EH (cell line): ENCODE data around the gene HCLS1.
"Not testable (repeated sequence)": the region's sequence is repeated elsewhere in the genome, so short reads cannot be mapped to it uniquely, and the experiment has no call there.

ENCODE experiments used
- DNase-seq: peaks from one replicate; pipeline ENCODE4 v3.0.0-alpha.2; 2015; ENCODE audit warnings: low read depth

The HCLS1 gene

DNA sequence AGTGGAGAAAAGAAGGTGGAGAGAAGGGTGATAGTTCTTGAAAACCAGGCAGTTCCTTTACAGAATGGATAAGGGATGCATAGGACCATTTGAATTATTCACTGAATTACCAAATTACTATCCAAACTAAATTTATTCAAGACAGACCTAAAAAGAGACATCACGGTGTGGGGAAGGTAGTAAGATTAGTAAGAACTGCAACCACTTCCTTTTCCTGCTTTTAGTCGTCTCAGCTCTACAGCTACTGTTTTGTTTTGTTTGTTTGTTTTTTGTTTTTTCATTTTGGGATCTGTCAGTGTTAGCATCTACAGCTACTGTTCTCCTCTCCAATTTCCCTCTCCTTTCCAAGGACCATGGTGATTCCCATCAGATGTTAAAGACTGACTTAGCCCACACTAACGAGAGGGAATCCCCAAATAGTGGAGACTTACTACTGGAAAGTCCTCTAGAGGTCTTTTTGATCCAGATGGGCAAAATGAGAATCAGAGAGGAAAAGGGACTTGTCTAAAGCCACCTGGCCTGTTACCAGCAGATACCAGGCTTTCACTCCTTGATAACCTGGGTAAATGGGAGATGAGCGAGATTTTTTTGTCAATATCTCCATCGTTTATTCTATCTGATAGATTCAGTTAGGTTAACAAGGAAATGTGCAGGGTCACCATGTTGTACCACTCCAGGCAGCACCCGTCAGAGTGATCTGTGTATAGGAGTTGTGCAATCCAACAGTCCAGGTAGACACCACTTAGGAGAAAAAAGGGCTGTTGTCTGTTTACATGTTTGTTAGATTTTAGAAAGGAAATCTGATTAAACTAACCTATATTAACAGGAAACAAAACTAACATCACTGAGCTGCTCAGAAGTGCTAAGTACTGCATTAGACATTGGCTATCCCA lies 6.0 kb downstream of the HCLS1 start:
- no peak for DNase-seq

DNA sequence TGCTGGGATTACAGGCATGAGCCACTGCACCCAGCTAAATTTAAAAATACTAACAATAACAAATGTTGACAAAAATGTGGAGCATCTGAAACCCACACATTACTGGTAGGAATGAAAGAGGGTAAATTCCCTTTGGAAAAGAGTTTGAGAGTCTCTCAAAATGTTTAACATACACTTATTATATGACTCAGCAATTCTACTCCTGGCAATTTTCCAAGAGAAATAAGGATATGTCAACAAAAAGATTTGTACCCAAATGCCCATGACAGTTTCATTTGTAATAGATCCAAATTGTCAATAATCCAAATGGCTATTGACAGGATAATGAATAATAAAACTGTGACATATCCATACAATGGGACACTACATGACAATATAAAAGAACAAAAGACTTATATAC lies 9.0 kb downstream of the HCLS1 start:
- peak; percentile 24 for DNase-seq

DNA sequence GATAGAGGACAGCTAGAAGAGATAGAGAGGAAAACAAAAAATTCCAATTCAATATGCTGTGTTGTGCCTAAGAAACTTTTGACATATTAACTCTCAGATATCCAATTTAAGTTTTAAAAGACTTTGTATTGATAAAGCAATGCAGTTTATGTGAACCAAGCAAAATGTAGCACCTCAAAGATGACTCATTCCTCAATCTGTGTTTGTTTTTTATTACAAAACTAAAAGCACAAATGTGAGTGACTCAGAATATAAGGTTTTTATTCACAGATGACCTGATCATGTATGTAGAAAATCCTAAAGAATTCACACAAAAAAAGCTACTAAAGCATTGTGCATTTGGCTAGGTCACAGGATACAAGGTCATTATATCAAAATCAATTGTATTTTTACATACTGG lies 11.1 kb downstream of the HCLS1 start:
- peak; percentile 8 for DNase-seq

DNA sequence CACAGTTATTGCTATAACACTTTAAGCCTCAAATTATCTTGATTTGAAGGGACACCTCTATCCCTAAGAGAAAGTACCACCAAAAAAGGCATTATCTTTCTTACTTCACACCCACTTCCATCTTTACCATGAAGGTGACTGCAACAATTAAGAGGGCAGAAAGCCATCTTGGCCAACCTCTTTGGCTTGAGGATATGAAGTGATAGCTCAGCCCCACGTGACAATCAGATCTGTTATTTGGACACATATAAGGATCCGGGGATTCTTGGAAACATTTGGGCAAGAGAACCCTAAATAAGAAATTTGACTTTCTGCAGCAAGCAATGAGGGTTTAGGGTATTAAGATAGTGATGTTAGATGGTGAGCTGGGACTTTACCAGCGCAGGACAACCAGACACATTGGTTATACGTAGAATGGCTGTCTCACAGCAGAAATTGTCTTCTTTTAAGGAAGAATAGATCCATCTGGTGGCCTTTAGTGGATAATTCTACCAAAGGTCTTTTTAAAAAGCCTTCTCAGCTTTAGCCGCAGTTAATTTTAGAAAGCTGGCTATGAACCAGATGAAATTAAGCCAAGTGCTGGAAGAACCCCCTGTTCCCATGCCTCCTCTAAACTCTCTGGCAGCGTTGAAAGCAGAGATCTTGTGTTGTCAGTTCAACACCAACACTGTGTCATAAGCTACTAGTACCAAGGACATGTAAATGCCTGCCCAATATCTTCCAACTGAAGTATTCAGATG lies 12.3 kb downstream of the HCLS1 start:
- DNase-seq = no peak

DNA sequence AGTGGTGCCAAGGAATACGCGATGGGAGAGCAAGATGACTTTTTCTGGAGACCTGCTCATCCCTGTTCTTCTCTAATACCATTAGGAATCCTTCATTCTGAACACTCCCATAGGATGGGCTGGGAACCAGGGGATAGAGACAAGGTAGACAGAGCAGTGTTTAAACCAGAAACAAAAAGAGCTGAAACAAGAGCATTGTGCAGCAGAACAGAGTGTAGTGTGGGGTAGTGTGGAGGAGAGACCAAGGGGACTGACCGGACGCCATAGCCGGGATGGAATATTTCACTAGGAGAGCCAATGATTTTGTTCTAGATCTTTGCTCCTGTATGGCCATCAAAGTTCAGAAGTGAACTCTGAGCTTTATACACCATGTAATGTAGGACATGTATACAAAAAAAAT lies 15.6 kb downstream of the HCLS1 start:
- no peak for DNase-seq

DNA sequence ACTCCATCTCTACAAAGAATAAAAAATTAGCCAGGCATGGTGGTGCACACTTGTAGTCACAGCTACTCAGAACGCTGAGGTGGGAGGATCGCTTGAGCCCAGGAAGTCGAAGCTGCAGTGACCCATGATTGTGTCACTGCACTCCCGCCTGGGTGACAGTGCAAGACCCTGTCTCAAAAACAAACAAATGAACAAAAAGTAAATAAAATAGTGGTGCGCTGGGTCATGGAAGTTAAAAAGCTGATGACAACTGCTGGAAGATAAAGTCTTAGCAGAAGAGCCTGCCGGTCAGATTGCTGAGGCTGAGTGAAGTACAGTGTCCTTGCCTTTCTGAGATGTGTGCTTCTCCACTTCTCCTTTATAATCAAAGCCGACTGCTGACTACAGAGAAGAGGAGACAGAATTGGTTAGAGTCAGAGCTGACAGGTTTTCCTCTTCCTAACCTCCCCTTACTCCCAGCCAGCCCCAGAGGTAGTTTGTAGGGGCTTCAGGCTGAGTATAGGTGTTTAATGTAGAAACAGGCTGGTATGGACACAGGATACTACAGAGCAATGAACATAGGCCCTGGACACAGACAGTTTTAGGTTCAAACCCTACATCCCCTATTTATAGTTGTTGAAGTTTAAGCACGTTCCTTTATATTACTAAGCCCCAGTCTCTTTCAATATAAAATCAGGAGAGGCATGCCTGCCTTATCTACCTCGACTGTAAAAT lies 17.9 kb downstream of the HCLS1 start:
- DNase-seq = no peak

DNA sequence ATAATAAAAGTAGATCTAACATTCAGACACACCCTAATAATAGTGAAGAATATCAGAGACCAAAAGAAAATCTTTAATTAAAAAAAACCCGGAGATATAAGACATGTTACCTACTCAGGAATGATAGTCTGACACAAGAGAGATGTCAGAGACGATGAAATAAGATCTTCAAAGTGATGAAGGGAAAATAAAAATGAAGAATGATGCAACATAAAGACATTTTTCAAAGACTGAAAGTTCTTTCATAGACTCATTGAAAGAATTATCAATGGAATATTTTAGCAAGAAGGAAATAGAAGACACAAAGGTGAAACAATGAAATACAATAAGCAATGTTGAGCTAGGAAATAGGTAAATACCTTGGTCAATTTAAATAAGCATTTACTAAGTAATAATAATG lies 19.6 kb downstream of the HCLS1 start:
- no peak for DNase-seq

DNA sequence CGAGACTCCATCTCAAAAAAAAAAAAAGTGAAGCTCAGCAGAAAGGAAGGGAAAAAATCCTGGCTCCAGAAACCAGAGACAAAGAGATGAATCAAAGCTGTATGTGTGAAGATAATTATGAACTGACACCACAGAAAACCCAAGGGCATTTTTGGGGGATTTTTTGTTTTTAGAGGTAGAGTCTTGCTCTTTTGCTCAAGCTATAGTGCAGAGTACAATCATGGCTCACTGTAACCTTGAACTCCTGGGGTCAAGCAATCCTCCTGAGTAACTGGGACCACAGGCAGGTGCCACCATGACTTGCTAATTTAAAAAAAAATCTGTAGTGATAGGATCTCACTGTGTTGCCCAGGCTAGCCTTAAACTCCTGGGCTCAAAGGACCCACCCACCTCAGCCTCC lies 22.8 kb downstream of the HCLS1 start:
- DNase-seq = no peak

DNA sequence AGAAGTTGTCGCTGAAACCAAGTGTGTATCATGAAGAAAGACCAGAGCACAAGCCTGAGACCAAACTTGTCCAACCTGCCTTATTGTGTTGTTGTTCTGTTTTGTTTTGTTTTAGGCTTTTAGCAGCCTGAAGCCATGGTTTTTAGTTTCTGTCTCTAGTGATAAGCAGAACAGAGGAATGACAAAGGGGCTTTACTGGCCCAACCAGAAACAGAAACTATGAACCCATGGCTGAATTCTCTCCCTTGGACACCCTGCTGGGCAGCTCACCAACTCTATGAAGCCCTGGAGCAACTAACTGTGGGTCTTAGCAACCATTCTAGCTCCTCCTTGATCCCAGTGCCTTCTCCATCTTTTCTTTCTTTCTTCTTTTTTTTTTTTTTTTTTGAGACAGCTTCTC lies 30.3 kb downstream of the HCLS1 start:
- DNase-seq = no peak

DNA sequence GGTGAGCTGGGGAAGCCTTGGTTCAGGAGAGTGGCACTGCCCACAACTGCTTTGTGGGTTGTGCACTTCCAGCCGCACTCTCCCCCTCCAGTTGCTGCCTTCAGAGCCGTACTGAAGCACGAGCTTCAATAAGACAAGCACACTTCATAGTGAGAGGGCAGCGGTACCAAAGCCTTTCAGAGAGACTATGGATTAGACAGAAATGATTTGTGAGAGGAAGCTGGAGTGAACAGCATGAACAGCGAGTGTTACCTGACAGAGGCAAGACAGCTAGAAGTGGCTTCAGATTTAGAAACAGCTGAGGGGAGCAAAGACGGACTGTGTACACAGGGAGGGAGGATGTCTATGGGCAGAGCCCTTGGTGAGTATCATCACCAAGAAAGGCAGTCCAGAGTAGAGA lies 31.1 kb downstream of the HCLS1 start:
- DNase-seq = no peak

DNA sequence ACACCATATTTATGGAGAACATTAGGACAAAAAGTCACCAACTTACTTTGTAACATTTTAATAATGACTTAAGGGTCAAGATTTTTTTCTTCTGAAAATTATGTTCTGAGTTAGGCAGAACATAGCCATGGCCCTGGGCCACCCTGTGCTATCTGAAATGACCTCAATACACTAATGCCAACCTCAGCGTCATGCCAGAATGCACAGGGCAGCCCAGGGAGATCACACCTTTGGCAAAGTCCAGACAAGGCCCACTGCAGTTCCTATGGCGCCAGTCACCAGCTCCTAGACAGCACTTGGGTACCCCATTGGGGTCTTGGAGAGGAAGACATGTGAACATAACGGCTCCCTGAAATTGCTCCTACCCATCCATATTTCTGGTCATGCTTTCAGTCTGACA lies 33.1 kb downstream of the HCLS1 start:
- no peak for DNase-seq

DNA sequence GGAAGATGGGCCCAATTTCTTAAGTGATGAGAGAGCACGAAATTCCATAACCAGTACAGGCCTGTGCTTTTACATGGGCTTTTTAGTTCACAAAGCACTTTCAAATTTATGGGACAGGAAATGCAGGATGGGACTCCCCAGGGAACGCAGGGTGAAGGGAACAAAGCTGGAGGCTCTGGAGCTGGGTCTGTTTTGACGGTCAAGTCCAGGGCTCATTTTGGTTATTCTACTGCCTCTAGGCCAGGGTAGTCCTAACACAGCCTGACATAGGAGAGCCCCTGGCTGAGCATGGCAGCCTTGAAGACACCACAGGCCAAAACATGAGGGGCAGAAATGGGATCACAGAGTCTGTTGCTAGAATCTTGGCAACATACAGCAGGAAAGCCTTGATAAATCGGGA lies 33.5 kb downstream of the HCLS1 start:
- no peak for DNase-seq

DNA sequence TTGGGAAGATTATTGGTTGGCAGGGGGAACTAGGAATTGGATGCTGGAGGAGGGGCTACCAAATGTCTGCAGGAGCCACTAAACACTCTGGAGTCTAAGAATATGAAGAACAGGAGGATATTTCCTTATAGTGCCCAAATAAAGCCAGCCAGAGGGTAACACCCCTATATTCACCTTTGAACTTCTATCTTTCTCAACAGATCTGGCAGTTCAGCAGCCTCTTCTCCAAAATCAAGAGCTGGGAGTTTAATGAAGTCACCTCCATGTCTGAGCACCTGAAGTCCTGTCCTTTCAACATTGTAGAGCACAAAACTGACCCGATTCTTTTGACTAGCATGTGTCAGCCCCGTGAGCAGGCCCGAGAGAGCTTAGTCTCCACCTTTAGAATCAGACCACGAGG lies 34.2 kb downstream of the HCLS1 start:
- DNase-seq = no peak

DNA sequence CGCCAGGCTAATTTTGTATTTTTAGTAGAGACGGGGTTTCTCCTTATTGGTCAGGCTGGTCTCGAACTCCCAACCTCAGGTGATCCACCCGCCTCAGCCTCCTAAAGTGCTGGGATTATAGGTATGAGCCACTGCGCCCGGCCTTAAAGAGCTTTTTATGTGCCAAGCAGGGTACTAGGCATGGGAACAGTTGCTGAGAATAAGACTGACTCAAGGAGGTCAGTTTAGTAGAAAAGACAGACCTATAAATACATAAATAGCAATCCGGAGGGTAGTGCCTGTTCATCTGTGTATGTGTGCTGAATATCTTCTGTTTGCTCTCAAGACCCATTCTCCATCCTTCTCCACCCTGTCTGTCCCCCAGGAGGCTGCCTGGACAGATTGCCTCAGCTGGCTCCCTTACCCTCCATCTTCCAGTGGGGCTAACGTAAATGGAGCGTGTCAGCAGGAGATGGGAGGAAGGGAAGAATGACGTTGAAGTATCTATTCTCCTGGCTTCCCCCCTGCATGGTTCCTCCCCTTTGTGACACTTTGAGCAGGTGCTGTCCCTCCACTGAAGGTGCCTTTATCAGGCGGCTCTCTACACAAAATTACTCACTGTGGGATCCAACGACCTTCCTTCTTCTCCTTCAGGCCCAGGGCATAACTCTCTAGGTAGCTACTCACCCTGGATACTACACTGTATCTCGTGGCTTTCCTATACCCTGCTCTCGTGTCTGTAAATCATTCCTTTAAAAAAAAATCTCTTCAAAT lies 36.4 kb downstream of the HCLS1 start:
- no peak for DNase-seq

DNA sequence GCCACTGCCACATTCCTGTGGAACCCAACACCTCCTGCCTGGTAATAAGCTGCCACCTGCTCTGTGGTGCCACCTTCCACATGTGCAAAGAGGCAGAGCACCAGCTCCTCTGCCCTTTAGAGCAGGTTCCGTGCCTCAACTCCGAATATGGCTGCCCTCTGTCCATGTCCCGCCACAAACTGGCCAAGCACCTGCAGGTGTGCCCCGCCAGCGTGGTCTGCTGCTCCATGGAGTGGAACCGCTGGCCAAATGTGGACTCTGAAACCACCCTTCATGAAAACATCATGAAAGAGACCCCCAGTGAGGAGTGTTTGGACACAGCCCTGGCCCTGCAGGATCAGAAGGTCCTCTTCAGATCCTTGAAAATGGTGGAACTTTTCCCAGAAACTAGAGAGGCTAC lies 39.2 kb downstream of the HCLS1 start:
- DNase-seq = no peak

DNA sequence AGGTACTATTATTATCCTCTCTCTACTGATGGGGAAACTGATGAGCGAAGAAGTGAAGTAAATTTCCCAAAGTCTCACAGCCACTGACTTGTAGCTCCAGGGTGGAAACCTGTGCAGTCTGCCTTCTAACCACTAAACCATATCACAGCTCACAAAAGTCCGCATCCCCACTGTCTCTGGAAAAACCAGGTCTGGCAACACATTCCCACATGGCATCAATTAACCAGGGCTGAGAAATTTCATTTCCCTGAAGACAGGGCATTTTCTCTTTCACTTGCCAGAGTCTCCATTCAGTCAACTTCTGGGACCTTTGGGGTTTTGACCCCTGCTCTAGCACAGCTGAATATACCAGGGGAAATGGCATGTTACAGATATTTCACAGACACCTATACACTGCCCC lies 41.0 kb downstream of the HCLS1 start:
- no peak for DNase-seq

DNA sequence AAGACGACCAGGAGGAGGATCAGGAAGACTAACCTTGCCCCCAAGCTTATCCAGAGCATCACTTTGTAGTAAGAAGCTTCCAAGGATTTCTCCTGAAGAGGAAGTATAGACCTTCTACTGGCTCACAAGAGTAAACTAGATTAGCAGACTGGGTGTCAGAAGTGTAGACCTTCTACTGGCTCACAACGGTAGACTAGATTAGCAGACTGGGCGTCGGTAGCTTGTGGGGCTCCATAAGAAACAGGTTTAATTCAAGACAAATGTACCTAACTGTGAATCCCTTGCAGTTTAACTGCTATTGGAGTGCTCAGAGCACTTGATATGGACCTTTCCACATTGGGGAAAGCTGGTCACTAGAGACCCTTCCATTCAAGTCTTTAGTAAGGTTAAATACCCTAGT lies 54.6 kb downstream of the HCLS1 start:
- DNase-seq = no peak

DNA sequence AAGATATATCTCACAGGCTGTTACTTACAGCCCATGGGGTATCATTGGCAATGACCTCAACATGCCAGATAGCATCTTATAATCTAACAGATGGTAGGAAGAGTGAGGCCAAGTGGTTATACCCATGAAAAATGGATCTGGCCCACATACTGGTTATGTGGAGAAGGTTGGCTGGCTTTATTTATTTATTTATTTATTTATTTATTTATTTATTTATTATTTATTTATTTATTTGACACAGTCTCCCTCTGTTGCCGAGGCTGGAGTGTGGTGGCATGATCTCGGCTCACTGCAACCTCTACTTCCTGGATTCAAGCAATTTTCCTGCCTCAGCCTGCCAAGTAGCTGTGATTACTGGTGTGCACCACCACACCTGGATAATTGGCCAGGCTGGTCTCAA lies 55.9 kb downstream of the HCLS1 start:
- DNase-seq = no peak

DNA sequence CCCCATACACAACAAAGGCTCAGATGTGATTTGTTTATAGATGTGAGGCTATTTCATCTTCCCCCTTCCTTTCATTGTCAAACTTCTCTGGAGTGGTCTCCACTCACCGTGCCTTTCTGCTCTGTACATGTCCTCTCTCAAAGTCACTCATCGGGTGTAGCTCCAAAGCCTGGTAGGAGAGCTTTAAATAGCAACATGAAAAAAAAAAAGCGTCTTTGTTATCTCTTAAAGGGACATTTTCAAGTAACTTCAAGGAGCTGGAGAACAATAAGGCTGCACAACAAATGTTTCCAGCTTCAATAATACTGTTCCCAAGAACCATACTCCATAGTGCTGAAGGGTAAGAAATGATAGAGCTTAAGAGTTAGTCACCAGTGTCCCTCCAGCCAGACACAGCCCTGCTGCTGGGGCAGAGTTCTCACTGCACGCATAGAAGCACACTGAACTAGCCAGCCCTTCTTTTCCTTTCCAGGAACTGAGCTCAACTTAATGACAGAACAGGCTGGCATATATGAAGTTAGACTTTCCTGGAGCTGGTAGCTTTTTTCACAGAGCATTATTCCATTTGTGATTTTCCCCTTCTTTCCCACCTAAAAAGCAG lies 59.4 kb downstream of the HCLS1 start:
- DNase-seq = no peak

DNA sequence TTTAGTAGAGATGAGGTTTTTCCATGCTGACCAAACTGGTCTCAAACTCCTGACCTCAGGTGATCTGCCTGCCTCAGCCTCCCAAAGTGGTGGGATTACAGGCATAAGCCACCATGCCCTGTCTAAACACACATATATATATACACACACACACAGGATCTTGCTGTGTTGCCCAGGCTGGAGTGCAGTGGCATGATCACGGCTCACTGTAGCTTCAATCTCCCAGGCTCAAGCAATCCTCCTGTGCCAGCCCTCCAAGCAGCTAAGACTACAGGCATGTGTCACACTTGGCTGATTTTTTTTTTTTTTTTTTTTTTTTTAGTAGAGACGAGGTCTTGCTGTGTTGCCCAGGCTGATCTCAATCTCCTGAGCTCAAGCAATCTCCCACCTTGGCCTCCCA lies 60.8 kb downstream of the HCLS1 start:
- DNase-seq = not testable (repeated sequence)

DNA sequence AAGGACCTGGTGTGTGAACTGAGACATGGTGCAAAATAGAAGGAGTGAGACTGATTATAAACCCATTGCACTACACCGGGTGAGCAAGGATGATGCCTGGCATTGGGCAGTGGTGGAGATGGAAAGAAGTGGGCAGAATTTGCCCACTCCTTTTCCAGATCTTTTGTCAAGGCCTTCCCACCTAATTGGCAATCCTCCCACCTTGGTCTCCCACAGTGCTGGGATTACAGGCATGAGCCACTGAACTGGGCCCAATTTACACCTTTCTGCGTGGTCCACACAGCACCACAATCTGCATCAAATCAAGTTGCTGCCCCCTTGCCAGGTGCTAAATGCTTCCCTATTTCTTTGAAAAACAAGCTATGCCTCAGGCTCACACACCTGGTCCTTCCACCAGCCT lies 62.1 kb downstream of the HCLS1 start:
- DNase-seq = no peak
